NCI-H2196 treated with DMSO at 0.1 percent for 48 hours (cell line): Measurements from ENCODE around the gene MCTP1.

Experiments used
- DNase-seq: peaks from one replicate; lab custom pipeline; 2025; ENCODE audit not compliant: unreplicated experiment; lab: John Stamatoyannopoulos, UW

MCTP1 gene

GRCh38 chr5:95078868-95079267, 206.0 kb downstream of the MCTP1 start:
- DNase-seq: no peak

DNA sequence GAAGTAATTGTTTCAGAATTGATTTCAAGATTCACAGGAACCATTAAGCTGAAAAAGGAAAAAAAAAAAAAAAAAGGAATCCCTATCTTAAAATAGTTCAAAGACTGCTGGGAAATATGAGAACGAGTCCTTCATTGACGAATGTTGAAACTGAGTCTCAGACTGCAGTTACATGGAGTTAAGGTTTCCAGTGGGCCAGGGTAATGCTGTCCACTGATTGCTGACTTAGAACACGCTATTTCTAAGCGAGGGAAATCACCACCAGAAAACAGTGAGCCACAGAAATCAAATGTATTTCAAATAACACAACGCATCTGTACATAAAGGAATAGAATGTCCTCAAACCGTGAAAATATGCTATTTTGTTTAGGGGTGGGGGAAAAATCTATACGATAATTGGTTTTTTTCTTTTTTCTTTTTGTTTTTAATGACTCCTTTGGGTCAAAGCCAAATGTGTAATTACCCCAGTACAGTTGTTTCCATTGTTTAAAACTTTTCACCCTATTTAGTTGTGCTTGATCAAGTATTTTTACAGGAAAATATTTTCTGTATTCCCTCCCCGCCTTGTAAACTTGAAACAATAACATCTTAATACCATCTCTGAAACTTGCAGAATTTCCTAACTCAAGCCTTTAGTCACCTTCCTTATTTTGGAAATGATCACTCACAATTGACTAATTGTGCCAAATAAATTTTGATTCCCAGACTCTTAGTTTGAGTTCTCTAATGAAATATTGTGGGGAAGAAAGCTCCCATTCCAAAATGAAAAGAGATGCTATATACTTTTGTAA, 208.3 kb downstream of the MCTP1 start:
- DNase-seq: no peak

- DNase-seq: no peak
Observed at GRCh38 chr5:95075111-95075510, 209.8 kb downstream of the MCTP1 start.

- DNase-seq: no peak
Observed at GRCh38 chr5:95072281-95072680, 212.6 kb downstream of the MCTP1 start.

DNA sequence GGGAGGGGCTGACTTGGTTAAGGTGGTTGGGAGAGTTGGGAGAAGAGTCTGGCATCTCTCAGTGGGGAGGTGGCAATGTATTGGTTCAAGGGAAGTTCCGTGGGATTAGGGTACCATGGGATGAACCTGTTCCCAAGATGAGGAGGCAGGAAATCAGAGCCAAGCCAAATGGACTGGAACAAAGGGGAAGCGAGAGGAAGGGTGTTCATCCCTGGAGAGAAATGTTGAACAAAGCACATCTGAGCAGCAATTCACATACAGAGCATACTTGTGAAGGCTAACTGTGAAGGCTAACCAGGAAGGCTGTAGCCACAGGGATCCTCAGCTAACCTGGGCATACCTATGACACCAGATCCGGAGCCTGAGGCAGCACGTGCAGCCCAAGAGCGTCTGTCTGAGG, 214.0 kb downstream of the MCTP1 start:
- DNase-seq: no peak

DNA sequence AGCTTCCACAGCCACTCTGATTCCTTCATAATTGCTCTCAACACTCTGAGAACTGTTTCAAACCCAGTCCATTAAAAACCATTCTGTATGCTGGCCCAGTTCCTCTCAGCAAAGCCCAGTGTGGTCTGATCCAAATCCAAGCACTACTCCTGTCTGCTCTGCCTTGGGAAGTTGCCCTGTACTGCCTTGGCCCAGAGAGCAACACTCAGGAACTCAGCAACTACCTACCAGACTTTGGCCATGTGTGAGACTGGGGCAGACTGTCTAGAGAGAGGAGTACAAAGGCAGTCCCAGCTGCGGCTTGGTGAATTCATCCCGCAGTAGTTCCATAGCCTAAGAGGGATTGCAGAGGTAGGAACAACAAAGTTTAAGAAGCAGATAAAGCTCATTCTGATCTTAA, 214.4 kb downstream of the MCTP1 start:
- DNase-seq: no peak

DNA sequence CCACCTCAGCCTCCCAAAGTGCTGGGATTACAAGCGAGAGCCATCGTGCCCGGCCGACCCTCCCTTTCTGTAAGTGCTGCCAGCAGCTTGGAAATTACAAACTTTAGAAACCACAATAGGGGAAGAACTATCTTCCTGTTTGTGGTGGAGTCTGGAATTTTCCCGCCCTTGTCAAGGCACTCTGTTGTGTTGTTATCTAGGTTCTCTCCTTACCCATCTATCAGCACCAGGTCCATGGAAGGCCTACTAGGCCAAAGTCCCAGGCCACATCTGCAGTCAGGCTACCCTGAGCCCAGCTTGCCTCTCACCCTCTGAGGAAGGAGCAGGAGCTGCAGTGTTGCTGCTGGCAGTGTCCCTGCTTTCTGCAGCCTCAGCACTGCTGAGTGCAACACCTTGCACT, 214.9 kb downstream of the MCTP1 start:
- DNase-seq: no peak

DNA sequence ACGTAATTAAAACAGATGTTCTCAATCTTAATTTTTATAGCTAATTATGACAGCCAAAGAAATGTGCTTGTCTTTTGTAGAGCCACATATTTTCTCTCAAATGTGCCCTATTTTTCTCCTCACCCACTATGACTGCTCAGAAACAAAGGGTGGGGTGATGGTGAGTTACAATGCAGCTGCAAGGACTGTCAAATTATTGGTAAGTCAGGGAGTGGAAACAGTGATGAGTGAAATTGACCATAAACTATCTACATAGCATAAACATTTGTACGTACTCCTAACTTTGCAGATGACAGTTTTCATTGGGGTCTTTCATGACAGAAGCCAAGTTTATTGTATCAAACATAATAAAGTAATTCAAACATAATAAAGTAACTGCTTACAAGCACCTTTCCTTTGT, 215.9 kb downstream of the MCTP1 start:
- no peak for DNase-seq

DNA sequence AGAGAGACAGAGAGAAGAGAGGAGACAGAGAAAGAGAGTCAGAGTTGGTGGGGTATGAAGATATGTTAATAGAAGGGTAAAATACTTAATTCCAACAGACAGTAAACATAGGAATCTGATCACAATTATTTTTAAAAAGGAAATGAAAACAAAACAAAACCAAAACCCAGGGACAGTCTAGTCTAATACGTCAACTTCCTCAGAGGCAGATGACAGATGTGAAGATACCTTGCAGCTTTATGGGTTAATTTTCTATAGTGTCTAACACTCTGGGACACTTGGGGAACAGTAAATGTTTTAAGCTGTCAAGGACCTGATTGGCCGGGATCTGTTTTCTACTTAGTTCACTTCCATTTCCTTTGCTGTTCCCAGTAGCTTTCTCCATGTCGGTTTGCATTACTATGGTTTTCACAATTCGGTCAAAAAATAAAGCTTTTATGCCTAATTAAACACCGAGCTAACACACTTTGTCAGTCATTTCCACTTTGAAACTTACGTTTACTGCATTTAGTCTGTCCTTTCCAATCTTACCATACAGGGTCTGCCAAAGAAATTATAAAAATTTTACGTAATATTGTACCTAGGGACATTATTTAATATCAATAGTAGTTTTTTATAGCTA, 216.5 kb downstream of the MCTP1 start:
- no peak for DNase-seq

- no peak for DNase-seq
Observed at GRCh38 chr5:95066048-95066447, 218.8 kb downstream of the MCTP1 start.

DNA sequence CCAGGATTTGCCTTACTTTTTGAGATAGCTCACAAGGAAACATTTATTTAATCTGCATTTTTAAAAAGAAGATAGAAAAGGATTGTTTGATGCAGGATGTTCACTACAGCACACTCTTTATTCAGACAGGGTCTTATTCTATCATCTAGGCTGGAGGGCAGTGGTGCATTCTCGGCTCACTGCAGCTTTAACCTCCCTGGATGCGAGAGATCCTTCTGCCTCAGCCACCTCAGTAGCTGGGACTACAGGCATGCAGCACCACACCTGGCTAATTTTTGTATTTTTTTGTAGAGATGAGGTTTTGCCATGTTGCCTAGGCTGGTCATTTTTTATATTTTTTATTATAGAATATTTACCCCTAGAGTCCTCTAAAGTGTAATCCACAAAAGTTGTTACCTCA, 221.4 kb downstream of the MCTP1 start:
- DNase-seq: no peak

DNA sequence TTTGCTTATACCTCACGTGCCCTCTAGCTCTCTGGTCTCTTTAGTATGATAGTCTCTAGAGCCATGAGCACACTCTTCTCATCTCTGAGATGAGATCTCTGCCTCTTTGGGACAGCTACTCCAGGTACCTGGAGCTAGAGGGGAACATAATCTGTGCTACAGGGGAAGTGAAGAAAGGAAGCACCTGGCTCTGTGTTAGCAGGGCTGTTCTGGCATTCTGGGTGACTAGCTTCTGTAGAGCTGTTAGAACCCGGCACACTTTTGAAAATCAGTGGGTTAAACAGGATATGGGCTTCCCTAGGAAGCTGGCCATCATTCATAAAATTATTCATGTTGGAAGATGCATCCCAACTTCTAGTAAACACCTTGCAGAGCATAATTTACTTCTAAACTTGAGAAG, 224.8 kb downstream of the MCTP1 start:
- no peak for DNase-seq

- no peak for DNase-seq
Observed at GRCh38 chr5:95059636-95060035, 225.3 kb downstream of the MCTP1 start.

- no peak for DNase-seq
Observed at GRCh38 chr5:95057615-95058014, 227.3 kb downstream of the MCTP1 start.

- DNase-seq: no peak
Observed at GRCh38 chr5:95053253-95053652, 231.6 kb downstream of the MCTP1 start.

GRCh38 chr5:95050708-95051107, 234.2 kb downstream of the MCTP1 start:
- DNase-seq: no peak

GRCh38 chr5:95048628-95049027, 236.3 kb downstream of the MCTP1 start:
- no peak for DNase-seq

- no peak for DNase-seq
Observed at GRCh38 chr5:95045181-95045965, 239.5 kb downstream of the MCTP1 start.

- DNase-seq: no peak
Observed at GRCh38 chr5:95044096-95044495, 240.8 kb downstream of the MCTP1 start.

GRCh38 chr5:95043648-95044047, 241.2 kb downstream of the MCTP1 start:
- no peak for DNase-seq

DNA sequence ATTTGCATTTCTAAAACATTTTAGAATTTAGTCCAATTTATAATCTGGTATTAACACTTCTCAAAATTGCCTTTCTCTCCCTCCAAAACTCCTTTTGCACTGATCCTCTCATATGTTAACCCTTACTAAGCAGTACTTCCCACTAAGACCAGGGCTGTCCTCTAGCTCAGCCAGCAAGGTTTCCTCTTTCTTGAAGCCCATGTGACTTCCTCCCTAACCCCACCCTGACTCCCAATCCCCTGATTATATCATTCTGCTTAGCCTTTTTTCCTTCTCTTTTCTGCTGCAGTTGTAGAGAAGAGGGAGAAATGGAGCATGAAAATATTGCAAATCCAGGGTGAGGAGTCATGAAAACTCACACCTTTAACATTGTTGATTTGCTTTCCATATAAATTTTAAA, 241.7 kb downstream of the MCTP1 start:
- DNase-seq: no peak

GRCh38 chr5:95042037-95042436, 242.9 kb downstream of the MCTP1 start:
- DNase-seq: no peak
